Transverse colon (tissue), 4 donors: ENCODE measurements around the gene GPN3.

Experiments used
- CTCF ChIP-seq, 5 experiments: fragments of 200-600 bp in 3 of 5; fragments of 450-650 bp in 2 of 5; sonication (generic) in 3 of 5; IDR thresholded peaks; 1 replicate in 2 of 5; 2 replicates in 3 of 5; pipeline ENCODE4 v1.5.1; 2016 to 2017; ENCODE audit warnings: antibody characterized with exemption in 5 of 5, inconsistent platforms in 3 of 5, mild to moderate bottlenecking in 2 of 5, moderate library complexity in 1 of 5
- POLR2A ChIP-seq: fragments of 450-650 bp; IDR thresholded peaks from one replicate; pipeline ENCODE4 v1.6.1; 2016; ENCODE audit warnings: antibody characterized with exemption, mild to moderate bottlenecking, moderate library complexity
- POLR2AphosphoS5 ChIP-seq, 3 donors: sonication (generic); formaldehyde crosslinking; IDR thresholded peaks; one replicate each; pipeline ENCODE4 v1.6.1; 2016; ENCODE audit warnings: antibody characterized with exemption in 3 of 3

- TF ChIP-seq POLR2A (peak; percentile 46), CTCF (IDR thresholded peaks at IDR 0.05) (peak in 2 of 5 experiments; percentile 2 to 43), POLR2AphosphoS5 (IDR thresholded peaks at IDR 0.05) (peak; percentile 51 to 86 (median 84))
Measured at GRCh38 chr12:110403146-110403975, 64.7 kb downstream of the GPN3 start, which contains the start of gene ANAPC7.
